GM18868 (cell line): ENCODE measurements around the gene ZNF408.
"Not testable (repeated sequence)": the region's sequence is repeated elsewhere in the genome, so short reads cannot be mapped to it uniquely, and the experiment has no call there.

Source experiments
- ATAC-seq: cut with Tn5 transposase; IDR thresholded peaks from one replicate; pipeline ENCODE4 v1.9.1; 2021; ENCODE audit warnings: mild to moderate bottlenecking, moderate library complexity; ENCODE audit not compliant: unreplicated experiment

ZNF408 gene

DNA sequence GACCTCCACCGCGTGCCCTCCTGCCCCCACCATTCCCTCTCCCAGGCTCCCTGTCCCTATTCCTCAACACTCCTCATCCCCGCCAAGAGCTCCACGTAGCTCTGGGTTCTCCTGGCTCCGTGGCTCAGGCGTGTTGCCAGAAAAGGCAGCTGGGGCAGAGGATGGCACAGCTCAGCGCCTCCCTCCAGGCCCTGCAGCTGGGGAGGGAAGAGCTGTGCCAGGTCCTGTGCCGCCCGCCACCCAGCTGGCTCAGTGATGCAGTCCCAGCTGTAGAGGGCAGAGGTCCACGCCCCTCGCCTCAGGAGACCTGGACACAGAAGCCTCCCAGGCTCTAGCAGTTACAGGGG lies 4.6 kb upstream of the ZNF408 start:
- ATAC-seq, result no peak

DNA sequence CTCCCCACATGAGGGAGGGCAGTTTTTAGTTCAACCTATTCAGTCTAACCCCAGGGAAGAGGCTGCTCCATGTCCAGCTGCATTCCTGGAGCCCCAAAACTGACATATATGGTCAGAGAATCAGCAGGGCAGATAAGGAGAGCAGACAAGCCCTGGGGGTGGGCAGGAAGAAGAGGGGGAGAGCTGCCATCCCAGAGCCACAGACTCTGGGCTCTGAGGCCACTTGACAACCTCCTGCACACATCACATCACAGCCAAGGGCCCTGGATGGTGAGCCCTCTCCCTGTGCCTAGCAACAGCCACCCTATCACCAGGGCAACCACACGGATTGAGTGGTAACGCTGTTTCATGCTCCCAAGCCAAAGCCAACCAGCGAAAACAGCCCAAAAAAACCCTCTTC lies 3.5 kb upstream of the ZNF408 start:
- ATAC-seq, result no peak

DNA sequence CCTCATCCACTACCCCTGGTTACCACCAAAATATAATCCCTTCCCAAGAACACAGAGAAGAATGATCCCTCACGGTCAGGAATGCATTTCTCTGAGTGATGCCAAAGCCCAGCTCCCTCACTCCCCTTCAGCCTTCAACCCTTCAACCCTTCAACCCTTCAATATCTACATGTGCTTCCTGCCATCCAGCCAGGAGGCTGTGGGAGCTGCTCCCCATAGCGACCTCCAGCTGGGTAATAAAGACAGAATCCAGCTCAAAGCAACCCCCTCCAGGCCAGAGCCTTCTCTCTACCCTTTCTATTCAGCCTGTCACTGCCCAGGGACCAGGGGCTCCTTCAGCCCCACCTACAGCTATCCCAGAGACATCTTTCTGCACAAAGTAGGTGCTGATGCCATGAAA lies 3.1 kb upstream of the ZNF408 start:
- ATAC-seq, result no peak

- no peak for ATAC-seq
Observed at GRCh38 chr11:46698597-46698996, 2.2 kb upstream of the ZNF408 start.

- ATAC-seq, result no peak
Observed at GRCh38 chr11:46701078-46701654, 335 bp downstream of the ZNF408 start.

GRCh38 chr11:46705070-46705688 lies 4.3 kb downstream of the ZNF408 start:
- no peak for ATAC-seq

GRCh38 chr11:46706886-46707285 lies 6.1 kb downstream of the ZNF408 start:
- no peak for ATAC-seq

DNA sequence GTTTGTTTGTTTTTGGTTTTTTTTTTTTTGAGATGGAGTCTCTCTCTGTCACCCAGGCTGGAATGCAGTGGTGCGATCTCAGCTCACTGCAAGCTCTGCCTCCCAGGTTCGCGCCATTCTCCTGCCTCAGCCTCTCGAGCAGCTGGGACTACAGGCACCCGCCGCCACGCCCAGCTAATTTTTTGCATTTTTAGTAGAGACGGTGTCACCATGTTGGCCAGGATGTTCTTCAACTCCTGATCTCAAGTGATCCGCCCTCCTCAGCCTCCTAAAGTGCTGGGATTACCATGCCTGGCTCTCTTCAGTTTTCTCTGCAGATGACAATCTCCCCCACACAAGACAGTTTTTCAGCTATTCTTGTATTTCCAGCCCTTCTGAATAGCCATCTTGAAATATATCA lies 8.5 kb downstream of the ZNF408 start:
- ATAC-seq, result not testable (repeated sequence)

DNA sequence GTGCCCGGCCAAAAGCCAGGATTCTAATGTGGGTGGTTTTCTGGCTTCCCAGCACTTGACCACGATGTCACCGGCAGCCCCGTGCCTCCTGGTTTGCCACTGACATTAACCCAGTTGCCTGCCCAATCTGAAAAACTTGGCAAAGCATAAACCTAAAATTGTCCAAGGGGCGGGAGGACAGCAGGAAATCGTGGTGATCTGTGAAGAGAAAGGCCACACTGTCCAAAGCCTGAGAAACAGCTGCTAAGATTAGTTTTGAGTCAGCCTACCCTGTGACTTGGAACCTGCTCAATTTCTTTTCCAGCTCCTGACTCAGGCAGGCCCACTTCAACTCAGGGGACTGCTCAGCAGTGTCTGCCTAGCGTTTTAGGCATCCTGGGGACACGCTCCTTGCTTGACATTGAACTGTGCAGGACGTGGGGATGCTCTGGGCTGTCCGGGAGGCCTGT lies 10.0 kb downstream of the ZNF408 start:
- ATAC-seq, result no peak

DNA sequence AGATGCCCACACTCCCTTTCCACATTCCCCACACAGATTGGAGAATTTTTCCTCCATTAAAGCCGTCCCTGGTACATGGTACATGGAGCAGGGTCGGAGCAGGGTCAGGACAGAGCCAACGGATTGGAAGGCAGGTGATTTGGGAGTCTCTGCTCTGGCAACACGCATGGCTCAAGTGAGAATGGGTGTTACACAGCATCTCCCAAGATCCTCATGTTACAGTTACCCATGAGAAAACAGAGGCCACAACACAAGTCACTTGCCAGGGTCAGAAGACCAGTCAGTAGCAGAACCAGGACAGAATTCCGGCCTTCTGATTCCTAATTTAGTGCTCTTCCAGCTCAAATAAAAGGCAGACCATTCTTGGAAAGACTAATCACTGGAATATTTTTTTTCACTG lies 10.5 kb downstream of the ZNF408 start:
- ATAC-seq, result no peak

- no peak for ATAC-seq
Observed at GRCh38 chr11:46712874-46713576, 12.2 kb downstream of the ZNF408 start.

DNA sequence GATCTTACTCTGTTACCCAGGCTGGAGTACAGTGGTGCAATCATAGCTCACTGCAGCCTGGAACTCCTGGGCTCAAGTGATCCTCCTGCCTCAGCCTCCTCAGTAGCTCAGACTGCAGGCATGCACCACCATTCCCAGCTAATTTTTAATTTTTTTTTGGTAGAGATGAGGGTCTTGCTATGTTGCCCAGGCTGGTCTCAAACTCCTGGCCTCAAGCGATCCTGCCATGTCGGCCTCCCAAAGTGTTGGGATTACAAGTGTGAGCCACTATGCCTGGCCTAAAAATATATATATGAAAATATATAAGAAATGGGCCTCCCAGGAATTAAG lies 17.0 kb downstream of the ZNF408 start:
- not testable (repeated sequence) for ATAC-seq

- ATAC-seq, result no peak
Observed at GRCh38 chr11:46718155-46719019, 17.6 kb downstream of the ZNF408 start.

GRCh38 chr11:46719048-46719542 lies 18.3 kb downstream of the ZNF408 start, which contains the start of gene F2:
Gene F2, plus strand, starts transcription at chr11:46719213. Its CDS starts 23 bp downstream, at chr11:46719236.
- ATAC-seq, result no peak

DNA sequence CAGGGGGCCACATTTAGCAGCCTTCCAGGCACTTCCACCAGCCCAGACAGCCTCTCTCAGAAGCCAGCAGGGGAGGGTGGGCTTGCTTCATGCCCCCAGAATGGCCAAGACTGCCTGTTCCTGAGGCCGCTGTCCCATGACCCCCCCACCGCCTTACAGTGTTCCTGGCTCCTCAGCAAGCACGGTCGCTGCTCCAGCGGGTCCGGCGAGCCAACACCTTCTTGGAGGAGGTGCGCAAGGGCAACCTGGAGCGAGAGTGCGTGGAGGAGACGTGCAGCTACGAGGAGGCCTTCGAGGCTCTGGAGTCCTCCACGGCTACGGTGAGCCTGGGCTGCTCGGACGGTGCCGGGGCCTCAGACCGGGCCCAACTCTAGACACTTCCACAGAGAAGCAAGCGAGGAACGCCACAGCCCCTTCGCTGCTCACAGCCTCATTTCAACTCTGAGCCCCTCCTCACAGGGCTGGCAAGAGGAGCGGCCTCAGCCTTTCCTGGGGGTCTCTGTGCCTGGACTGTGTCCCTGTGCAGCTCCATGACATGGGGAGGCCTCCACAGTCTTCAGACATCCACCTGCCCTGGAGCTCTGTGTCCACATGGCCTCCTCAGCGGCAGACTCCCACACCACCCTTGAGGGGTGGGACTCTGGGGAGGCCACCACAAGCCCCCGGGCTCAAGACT lies 18.9 kb downstream of the ZNF408 start:
- no peak for ATAC-seq

DNA sequence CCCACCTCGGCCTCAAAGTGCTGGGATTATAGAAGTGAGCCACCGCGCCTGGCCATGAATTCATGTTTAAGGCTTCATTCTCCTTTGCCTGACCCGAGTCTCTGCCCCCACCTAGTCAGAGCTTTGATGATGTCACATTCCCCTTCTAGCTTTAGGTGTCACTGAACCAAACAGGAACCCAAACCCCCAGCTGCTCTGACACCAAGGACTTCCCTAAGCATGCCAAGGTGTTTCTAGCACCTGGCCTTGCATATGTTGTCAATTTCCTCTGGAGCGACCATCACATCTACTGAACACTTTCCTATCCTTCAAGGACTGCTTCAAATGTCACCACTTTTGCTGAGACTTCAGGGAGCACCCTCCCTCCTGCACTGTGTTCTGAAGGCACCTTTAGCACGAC lies 20.5 kb downstream of the ZNF408 start:
- no peak for ATAC-seq

DNA sequence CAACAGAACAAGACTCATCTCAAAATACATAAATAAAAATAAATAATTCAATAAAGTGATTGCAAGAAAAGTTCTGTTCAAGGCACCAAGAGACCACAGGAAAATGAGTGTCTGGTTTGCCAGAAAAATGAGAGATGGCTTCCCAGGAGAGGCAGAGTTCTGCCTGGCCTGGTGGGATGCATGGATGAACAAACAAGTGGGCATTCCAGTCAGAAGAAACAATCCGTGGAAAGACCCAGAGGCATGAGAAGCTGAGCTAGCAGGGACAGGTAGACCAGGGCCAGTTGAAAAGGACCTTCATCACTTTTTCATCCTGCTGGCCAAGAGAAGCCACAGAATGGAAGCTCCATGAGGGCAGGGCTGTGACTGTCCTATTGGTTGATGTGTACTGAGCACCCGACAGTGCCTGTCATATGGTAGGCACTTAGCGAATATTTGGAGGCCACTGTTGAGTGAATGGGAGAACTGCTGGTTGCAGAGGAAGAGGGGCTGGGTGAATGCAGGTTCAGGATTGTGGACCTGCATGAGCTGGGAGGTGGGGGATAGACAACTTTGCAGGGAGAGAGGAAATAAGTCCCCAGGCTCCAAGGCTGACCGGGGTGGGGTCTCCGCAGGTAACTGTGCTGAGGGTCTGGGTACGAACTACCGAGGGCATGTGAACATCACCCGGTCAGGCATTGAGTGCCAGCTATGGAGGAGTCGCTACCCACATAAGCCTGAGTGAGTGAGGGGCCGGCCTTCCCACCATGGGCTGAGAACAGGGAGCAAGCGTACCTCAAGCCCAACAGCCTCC lies 21.9 kb downstream of the ZNF408 start:
- ATAC-seq, result no peak

GRCh38 chr11:46723359-46723680 lies 22.5 kb downstream of the ZNF408 start:
- ATAC-seq, result no peak

GRCh38 chr11:46724088-46724487 lies 23.3 kb downstream of the ZNF408 start:
- ATAC-seq, result no peak
